Left kidney (tissue), 8 donors: ENCODE results near the gene OXSR1. TPM values are rescaled to one million over a fixed set of nuclear protein-coding genes. Genes with fewer than 3 reads are reported as not detected.
A peak's percentile ranks its signal among the peaks of the same experiment; 100 is the strongest.

Experiments used
- DNase-seq: peaks from one replicate; pipeline ENCODE4 v3.0.0-alpha.2; 2013
- long read RNA-seq, 8 donors: transcript quantifications; one replicate each; lab custom pipeline, GENCODE V29; 2026
- polyA plus RNA-seq: library from polyadenylated mRNA; unstranded; fragments of 120-200 nt; gene quantifications from one replicate; pipeline ENCODE4 v1.2.1, GENCODE V29; 2013; ENCODE audit not compliant: insufficient read length

OXSR1 gene
- 54.3 TPM for polyA plus RNA-seq
- long read RNA-seq, donor 1, full-length matches to known transcripts, result 1 of 1 reads
- long read RNA-seq, donor 1, partial matches to known transcripts, result 0 of 1 reads
- long read RNA-seq, donor 1, other reads (novel, unspliced or antisense), result 0 of 1 reads
- long read RNA-seq, donor 2, full-length matches to known transcripts, result 2 of 8 reads
- long read RNA-seq, donor 2, partial matches to known transcripts, result 6 of 8 reads
- long read RNA-seq, donor 2, other reads (novel, unspliced or antisense), result 0 of 8 reads
- long read RNA-seq, donor 3, full-length matches to known transcripts, result 5 of 11 reads
- long read RNA-seq, donor 3, partial matches to known transcripts, result 6 of 11 reads
- long read RNA-seq, donor 3, other reads (novel, unspliced or antisense), result 0 of 11 reads
- long read RNA-seq, donor 4, result 0 reads
- long read RNA-seq, donor 5, full-length matches to known transcripts, result 6 of 17 reads
- long read RNA-seq, donor 5, partial matches to known transcripts, result 11 of 17 reads
- long read RNA-seq, donor 5, other reads (novel, unspliced or antisense), result 0 of 17 reads
- long read RNA-seq, donor 6, full-length matches to known transcripts, result 3 of 8 reads
- long read RNA-seq, donor 6, partial matches to known transcripts, result 5 of 8 reads
- long read RNA-seq, donor 6, other reads (novel, unspliced or antisense), result 0 of 8 reads
- long read RNA-seq, donor 7, full-length matches to known transcripts, result 1 of 1 reads
- long read RNA-seq, donor 7, partial matches to known transcripts, result 0 of 1 reads
- long read RNA-seq, donor 7, other reads (novel, unspliced or antisense), result 0 of 1 reads
- long read RNA-seq, donor 8, full-length matches to known transcripts, result 2 of 17 reads
- long read RNA-seq, donor 8, partial matches to known transcripts, result 15 of 17 reads
- long read RNA-seq, donor 8, other reads (novel, unspliced or antisense), result 0 of 17 reads

DNA sequence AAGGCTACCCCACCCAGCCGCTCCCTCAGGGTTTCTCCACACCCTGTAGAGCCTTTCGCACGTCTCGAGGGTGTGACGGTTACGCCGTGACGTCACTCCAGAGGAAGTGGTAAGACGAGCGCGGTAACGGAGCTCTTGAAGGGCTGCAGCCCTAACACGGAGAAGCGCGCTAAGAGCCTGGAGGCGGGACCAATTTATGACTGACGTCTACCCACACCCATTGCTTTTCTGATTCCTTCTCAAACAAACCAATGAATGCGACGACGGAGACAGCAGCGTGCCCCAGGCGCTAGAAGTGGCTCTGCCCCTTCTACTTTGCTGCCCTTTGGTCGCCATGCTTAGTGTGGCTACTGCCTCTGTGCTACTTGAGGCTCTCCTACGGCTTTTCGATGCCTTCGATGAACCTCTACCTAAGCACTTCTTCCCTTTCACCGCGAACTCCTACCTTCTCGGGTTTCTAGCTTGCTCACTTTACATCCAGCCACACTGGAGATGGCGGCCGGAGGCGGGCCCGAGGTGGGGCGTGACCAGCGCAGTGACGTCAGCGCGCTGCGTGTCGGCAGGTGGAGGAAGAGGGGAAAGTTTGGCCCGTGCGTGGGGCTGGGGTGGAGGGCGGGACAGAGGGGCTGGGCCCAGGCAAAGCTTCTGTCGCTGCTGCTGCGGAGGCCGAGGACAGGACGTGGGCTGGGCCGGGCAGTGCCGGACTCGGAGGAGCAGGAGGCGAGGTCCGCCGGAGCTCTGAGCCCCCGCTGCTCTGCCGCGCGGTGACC is at the start of gene OXSR1:
Gene OXSR1, plus strand, starts transcription at position 586 of the 770 bp plus-strand sequence. CDS start 340 bp downstream, outside the sequence.
- peak; percentile 99 for DNase-seq

DNA sequence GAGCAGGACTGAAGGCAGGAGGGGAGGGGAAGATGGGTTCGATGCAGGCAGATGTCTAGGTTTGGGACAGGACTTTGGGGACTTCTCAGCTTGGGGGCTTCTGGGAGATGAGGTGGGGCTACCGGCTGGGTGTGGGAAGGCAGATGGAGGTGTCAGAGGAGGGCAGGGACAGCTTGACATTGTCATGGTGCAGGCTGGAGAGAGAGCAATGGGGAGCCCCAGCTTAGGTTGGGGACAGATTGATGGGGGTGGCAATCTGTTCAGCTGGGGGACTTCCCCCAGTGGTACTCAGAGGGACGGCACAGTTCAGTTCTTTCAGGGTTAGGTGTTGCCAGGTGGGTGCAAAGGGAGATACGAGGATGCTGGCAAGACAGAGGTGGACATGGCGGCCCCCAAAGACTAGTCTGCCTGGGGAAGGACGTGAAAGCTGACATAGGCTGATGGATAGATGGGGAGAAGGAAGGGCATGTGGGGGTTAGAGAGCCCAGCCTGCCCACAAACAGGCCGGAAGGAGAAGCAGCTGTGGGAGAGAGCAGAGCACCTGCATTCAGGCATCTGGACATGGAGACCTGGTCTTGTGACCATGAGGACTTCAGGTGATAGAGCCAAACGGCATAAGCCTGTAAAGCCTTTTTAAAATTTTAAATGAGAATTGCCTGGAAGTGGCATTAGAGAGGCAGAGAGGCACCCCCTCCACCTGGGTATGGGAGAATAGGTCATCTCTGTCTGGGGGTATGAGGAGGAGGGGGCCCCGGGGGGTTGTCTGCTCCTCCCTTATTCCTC is 49.5 kb upstream of the OXSR1 start:
- DNase-seq, result no peak

DNA sequence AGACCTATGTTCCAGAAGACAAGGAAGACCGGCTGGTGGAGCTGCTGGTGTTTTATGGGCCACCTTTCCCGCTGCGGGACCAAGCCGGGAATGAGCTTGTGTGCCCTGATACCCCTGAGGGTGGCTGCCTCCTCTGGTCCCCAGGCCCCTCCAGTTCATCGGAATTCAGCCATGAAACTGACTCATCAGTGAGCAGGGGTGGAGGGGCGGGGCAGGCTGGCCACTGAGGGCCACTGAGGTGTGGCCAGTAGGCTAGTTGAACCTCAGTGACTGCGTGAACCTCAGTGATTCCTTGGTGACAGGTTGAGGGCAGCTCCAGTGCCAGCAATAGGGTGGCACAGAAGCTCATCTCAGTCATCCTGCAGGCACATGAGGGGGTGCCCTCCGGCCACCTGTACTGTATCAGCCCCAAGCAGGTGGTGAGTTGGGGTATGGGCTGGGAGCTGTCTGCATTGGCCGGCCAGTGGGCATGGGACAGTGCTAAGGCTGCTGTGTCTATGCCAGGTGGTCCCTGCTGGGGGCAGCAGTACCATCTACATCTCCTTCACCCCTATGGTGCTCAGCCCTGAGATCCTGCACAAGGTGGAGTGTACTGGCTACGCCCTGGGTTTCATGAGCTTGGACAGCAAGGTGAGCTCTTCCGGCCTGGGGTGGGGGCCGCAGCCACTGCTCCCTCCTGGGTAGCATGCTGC is 48.7 kb upstream of the OXSR1 start:
- no peak for DNase-seq

DNA sequence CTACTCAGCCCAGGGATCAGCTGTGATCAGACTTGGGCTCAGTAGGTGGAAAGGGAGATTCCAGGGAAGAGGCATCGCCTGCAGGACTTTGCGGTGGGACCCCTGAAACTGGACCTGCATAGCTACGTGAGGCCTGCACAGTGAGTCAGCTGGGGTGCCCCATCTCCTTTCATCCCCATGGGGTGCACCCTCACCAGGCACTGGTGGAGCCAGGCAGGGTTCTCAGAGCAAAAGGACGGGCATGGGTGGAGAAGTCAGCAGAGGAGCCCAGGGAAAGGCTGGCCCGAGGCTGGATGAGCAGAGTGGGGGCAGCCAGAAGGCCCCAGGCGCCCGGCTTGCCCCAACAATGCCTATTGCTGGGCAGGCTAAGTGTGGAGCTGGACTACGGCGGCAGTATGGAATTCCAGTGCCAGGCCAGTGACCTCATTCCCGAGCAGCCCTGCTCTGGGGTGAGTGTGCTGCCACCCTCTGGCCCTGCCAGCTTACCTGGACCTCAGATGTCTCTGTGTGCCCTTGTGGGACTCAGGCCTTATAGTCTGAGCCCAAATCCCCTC is 48.1 kb upstream of the OXSR1 start:
- DNase-seq, result no peak

DNA sequence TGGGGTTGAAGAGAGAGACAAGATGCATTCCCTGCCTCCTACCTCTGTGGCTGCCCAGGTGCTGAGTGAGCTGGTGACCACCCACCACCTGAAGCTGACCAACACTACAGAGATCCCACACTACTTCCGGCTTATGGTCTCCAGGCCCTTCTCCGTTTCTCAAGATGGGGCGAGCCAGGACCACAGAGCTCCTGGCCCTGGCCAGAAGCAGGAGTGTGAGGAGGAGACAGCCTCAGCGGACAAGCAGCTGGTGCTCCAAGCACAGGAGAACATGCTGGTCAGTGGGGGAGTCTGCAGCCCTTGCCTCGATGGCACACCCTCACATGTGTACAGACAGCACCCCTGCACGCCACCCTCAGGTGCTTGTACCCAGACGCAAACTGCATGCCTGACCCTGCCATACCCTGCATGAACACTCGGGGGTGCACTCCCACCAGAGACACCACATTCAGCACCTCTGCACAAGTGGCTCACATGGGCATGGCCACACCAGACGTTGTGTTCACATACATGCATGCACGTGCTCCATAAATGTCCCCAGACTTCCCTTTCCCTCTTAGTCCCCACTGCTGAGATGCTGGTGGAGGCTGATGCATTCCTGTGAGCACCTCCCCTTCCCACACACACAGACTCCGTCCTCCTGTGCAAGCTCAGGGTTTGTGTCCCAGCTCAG is 47.5 kb upstream of the OXSR1 start:
- peak; percentile 4 for DNase-seq

DNA sequence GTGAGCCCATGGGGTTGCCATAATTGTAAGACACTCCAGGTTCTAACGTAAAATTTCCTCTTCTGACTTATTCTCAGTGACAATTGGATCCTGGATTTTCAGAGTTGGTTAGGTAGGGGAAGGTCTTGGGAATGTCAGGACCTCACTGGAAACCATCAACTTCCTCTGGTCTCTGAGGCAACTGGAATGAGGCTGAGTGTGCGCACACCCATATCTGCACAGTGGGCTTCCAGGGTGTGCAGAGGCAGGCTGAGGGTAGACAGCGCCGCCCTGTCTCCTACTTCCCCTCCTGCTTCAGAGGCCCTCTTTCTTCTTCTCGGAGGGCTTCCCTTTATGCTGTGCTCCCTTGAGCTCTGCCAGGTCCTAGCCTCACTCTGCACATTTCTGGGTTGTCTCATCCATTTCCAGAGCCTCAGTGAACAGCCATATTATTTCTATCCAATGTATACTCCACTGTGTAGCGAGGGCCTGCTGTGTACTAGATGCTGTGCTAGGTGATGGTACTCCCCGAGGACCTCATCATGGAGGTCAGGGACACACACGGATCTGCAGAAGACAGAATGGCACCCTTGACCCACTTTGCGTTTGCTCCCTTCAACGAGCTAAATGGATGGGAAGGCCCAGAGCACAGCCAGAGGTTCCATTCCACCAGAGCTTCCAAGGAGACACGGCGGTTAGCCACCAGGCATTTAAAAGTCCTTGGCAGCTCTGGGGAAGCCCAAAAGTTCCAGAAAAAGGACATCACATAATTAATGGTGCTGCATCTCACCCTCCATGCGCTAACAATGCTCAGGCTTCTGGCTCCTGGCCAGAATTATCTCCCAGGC is 46.7 kb upstream of the OXSR1 start:
- no peak for DNase-seq

DNA sequence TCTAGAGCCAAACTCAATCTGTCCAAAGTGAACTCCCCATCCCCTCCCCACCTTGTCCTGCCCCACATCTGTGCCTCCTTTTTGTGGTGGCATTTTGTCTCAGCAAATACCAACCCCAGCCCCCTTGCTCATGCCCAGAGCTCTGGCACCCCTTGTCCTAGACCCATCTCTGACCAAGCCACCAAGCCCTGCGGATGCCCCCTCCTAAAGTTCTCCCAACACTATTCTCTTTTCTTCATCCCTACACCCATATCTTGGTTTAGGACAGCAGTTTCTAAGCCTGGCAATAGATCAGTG is 46.1 kb upstream of the OXSR1 start:
- DNase-seq, result no peak

DNA sequence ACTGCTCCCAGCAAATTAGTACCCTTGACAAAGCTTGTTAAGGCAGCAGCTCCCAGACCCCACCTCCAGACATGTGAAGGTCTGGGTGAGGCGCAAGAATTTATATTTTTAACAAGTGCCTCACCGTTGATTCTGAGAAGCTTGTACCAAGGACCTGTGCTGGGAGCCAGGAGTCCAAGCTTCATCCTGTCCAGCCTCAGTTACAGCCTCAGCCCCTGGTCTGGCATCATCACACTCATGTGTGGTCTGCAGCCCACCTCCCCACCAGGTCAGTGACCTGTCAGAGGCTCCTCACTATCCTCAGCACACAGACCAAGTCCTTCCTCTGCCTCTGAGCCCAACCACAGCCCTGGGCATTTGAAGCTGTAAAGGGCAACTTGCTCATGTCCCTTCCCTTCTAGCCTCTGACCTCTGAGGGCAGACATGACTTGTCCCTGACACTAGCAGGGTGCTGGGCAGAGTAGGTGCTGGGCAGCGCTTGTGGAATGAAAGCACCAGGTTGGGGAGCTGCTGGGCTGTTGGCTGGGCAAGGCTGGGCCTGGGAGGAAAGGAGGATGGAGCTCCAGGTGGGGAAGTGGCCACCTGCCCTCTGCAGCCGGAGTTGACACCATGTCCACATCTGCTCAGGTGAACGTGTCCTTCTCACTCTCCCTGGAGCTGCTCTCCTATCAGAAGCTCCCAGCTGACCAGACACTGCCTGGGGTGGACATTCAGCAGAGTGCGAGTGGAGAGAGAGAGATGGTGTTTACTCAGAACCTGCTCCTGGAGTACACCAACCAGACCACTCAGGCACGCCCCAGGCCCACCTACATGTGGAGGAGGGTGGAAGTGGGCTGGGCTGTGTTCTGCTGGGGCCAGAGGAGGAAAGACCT is 45.3 kb upstream of the OXSR1 start:
- DNase-seq, result no peak

DNA sequence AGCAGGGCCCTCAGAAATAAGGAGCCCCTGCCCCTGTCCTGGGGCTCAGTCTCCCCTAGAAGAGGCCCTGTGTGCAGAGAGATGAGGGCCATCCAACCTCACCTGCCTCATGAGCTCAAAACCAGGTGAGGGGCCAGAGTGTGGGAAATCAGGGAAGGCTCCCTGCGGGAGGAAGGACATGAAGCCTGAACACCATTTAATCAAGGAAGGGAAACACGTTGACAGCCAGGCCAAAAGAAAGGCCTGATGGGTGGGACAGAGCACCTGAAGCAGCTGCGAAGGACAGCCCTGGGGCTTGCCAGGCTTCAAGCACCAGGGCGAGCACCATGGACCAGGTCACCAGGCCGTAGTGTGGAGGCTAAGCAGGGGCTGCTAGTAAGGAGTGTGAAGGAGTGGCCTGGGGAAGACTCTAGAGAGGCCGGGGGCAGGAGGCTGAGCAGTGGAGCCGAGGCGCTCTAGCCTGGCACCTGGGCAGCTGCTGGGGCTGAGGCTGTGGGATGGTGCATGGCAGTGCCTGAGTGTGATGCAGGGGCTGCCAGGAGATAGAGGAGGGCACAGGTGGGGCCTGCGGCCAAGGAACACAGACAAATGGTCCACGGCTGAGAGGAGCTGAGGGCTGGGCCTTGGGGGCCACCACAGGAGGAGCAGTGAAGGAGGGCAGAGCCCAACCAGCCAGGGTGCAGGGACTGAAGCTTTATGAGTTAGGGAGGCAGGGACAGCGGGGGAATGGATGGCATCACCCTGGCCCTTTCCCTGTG is 44.5 kb upstream of the OXSR1 start:
- no peak for DNase-seq

DNA sequence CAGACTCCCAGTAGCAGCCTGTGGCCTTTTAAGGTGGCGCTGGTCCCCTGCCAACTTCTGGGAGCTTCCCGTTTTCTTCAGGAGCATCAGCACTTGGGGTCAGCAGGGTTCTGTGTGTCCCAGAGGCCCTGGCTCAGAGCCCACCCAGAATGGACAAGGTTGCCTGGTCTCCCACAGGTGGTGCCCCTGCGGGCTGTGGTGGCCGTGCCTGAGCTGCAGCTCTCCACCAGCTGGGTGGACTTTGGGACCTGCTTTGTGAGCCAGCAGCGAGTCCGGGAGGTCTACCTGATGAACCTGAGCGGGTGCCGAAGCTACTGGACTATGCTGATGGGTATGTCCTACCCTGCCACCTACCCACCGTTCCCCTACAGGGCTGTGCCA is 43.9 kb upstream of the OXSR1 start:
- no peak for DNase-seq

DNA sequence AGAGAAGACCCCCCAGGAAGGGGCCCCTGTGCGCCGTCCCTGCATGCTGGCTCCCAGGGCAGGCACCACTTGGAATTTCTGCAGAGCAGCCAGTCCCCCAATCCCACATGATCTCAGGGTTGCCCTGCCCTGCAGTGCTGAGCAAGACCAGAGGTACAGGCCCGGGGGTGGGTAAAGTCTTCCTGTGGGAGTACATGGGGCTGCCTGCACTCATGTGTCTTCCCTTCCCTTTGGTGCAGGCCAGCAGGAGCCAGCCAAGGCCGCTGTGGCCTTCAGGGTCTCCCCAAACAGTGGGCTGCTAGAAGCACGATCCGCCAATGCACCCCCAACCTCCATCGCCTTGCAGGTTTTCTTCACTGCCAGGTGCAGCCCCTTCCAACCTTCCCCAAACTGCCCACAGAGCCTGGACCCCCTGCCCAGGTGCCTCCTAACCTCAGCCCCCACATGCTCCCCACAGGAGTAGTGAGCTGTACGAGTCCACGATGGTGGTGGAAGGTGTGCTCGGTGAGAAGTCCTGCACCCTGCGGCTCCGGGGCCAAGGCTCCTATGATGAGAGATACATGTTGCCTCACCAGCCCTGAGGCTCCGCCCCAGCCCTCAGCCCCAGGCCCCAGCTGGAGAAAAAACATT is 43.4 kb upstream of the OXSR1 start:
- no peak for DNase-seq

DNA sequence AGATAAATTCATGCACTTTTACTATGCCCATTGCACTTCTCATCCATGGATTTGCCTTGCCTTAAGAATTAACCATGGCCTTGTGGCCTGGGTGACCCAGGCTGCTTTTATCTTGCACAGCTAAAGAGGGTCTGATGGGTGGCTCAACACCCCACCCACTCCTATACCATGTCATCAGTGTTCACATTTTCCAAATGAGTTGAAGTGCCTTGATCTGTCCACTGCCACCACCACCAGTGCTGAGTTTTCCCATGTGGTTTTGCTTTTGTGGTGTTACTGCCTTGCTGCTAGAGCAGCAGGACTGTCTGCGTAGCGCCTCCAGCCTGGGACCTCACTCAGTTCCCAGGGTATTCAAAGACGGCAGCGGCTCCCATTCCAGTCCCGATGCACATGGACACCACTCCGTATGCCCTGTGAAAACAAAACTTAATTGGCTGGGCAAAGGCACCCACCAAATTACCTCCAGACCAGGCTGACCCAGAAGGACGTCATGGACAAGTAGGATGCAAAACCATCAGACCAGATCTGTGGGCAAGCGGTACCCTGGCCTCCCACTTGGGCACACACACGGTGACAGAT is 42.5 kb upstream of the OXSR1 start:
- DNase-seq, result no peak

DNA sequence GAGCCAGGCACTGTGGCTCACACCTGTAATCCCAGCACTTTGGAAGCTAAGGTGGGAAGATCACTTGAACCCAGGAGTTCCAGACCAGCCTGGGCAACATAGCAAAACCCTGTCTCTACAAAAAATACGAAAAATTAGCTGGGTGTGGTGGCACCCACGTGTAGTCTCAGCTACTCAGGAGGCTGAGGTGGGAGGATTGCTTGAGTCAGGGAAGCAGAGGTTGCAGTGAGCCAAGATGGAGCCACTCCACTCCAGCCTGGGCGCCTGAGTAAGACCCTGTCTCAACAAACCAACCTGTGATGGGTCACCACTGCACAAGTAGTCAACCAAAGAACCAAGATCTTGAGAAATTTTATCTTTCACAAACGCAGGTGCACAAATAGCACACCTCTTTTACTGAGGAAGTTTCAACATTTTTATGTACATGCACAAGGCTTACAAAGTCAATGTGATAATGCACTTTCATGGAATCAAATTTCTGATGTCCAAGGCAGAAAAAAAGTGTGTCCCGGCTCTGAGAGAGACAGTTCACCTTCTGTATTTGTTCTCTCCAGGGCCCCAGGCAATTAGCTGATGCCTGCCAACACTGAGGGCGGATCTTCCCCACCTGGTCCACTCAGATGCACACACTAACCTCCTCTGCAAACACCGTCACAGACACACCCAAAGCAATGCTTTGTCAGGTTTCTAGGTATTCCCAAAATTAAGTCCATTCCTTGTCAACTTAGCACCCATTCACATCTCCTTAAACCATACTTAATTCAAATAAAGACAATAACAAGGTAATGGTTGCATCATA is 40.8 kb upstream of the OXSR1 start:
- no peak for DNase-seq

DNA sequence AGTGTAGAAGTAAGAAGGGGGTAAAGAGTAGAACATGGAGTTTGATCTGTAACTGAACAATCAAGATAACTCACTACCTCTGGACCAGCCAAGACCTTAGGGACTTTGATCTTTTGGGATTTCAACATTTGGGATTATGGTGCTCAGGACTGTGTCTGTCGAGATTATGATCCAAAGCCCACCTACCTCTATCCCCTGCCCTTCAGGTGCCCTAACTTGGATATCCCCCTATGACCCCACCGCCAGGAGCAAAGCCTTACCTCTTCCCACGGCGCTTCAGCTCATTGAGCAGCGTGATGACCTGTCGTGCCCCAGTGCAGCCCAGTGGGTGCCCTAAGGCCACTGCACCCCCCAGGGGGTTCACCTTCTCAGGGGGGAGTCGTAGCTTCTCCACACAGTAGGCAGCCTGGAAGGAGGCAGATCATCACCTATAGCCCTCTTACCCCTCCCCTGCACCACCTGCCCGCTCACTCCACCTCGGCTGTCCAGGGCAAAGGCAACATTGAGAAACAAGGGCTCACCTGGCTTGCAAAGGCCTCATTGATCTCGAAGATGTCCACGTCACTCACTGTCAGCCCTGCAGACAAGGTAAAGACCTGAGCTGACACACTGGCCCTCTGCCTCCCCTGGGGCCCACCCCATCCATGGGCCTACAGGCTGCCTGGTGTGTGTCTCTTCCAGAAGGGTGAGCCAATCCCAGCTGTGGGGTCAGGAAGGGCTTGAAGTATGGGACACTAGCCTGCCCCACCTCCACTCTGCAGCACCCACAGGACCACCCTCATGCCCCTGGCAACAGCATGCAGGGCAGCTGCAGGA is 39.8 kb upstream of the OXSR1 start:
- DNase-seq, result no peak
